NCI-H69 (cell line): ENCODE measurements around the gene COG6.

Source experiments
- DNase-seq: peaks from one replicate; lab custom pipeline; 2025; lab: John Stamatoyannopoulos, UW

Gene COG6

DNA sequence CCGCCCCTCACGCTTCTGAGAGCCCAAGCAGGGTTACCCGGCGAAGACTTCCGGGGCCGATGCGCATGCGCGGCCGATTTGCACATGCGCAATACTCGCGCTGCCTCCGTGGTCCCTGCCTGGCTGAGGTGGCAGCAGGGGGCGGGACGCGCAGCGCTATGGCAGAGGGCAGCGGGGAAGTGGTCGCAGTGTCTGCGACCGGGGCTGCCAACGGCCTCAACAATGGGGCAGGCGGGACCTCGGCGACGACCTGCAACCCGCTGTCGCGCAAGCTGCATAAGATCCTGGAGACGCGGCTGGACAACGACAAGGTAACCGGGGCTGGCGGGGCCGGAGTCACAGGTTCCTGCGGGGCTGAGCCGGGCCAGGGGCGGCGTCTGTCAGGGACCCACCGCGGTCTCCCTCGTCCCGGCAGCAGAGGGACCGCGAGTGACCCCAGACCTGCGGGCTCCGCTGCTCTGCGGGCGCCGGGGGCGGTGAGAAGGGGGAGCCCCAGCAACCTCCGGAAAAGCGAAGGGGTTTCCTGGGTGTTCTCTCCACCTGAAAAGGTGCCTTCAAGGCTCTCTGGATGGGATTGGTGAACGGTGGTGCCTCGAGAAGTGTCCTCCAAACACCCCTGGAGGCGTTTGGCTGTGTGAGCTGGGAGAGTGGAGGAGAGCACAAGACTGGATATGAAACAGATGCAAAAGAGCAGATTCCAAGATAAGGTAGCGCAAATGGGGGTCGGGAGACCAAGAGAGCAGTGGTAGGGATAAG lies at the start of gene COG6:
Gene COG6 (plus strand): TSS at position 94 of the 756 bp plus-strand sequence. CDS start 65 bp downstream, at position 159.
- DNase-seq, result peak; percentile 87

- DNase-seq, result no peak
Observed at GRCh38 chr13:39605677-39606320, 49.7 kb upstream of the COG6 start.

GRCh38 chr13:39607876-39608275 lies 47.6 kb upstream of the COG6 start:
- DNase-seq, result no peak

- peak; percentile 73 for DNase-seq
Observed at GRCh38 chr13:39612023-39612637, 43.3 kb upstream of the COG6 start.

GRCh38 chr13:39616087-39616694 lies 39.3 kb upstream of the COG6 start:
- DNase-seq, result peak; percentile 73

- DNase-seq, result peak; percentile 55
Observed at GRCh38 chr13:39618561-39618960, 36.9 kb upstream of the COG6 start.

- DNase-seq, result no peak
Observed at GRCh38 chr13:39623466-39623865, 32.0 kb upstream of the COG6 start.

DNA sequence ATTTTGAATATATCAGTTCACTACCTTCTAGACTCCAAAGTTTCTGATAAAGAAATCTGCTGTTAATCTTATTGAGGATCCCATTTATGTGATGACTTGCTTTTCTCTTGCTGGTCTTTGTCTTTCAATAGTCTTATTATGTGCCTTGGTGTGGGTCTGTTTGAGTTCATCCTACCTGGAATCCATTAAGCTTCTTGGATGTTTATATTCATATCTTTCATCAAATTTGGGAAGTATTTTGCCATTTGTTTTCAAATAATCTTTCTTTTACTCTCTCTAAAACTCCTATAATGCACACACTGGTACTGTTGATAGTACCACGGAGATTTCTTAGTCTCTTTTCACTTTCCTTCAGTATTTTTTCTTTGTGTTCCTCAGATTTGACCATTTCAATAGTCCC lies 24.2 kb upstream of the COG6 start:
- no peak for DNase-seq

DNA sequence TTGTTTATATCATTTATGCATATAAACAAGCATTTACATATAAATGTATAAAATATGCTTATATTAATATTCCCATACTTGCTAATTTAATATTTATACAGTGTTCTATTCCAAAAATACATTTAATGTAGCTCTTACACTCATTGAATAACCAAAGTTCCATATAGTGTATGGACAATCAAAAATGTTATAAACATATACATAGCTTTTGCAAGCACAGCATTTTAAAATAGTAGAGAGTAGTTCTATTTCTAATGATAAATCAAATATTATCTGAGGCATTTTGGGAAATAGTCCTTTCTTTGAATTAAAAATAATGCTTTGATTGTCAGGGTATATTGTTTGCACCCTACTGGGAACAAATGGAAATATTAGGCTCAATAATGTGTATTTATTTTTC lies 22.5 kb upstream of the COG6 start:
- DNase-seq, result no peak

- DNase-seq, result no peak
Observed at GRCh38 chr13:39635564-39635963, 19.9 kb upstream of the COG6 start.

DNA sequence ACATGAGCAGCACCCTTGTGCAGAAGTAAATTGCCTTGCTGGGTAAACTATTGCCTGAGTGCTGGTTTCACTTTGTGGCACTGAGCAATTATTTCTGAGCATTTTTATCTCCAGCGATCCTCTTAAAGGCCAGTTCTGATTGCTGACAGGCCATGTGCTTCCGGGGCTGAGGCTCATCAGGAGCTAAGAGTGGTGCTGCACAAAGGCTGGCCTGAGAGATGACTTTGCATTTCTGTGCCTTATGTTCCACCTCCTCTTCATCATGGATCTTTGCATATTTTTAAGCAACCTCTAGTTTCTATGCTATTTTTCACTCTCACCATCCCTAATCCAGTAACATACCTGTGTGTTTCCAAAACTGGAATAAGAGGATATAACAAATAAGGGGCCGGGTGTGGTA lies 17.6 kb upstream of the COG6 start:
- DNase-seq, result no peak

DNA sequence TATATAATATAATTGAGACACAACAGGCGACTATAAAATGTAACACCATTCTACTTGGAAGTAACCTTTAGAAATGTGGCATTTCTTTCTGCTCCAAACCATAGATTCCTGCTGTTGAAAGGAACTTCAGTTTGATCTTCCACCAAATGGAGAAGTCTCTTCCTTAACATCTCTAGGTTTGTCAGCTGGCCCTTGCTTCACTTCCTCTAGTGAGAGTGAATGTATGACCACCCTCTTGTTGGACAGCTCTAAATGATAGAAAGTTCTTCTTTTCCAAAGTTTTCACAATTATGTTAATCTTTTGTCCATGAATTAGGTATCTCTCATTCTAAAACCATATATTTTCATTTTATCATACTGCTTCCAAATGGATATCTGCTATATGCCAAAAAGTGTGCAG lies 13.8 kb upstream of the COG6 start:
- no peak for DNase-seq

GRCh38 chr13:39646122-39646521 lies 9.3 kb upstream of the COG6 start:
- no peak for DNase-seq

DNA sequence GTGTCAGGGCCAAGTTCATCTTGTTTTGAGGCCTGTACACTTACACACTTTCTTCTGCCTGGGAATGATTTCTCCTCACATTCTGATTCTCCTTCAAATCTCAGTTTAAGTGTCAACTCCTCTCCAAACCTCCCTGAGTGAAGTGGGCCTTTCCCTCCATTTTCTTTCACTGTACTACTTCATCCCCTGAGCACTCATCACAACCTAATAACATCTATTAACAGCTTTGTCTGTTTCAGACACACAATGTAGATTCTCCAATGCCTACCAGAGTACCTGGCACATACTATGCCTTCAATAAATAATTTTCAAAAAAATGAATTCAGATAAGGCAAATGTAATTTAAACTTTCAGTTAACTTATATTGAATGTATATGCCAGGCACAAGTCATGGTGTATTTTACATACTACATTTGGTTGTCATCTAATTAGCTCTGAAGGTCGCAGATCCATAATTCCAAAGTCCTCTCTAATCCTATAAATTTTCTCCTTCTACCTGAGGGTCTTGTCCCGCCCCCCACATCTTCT lies 357 bp upstream of the COG6 start:
- no peak for DNase-seq

DNA sequence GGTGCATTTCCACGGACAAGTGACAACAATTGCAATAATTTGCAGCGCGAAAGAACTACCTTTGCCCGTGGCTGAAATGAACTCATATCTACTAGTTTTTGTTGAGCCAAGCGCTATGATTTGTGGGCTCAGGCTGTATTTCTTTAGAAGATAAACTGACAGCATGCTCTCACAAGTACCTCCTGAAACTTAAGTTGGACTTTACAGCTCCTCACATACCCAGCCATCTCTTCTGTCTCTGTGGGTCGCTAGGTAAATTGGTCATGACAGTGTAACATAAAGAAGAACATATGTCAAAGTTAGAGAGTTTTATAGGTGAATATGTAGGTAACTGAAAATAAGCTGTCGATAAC lies 839 bp downstream of the COG6 start:
- no peak for DNase-seq

- DNase-seq, result no peak
Observed at GRCh38 chr13:39663508-39663907, 8.0 kb downstream of the COG6 start.

DNA sequence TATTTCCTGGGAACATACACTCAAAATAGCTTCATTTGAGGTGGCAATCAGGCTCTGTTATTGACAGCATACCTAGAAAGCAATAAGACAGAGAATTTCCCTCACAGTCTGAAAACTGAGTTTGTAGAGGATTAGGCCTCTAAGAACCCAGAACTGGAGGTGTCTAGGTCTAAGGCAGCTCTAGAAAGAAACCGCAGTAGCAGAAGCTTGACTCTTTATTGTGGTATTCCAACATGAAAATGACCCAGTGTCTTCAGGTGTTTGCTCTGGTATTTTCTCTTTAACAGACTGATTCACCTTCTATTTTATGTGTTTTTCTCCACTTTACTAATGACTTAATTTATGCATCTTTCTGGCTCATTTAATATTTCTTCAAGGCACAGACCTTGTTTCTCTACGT lies 8.5 kb downstream of the COG6 start:
- DNase-seq, result no peak

DNA sequence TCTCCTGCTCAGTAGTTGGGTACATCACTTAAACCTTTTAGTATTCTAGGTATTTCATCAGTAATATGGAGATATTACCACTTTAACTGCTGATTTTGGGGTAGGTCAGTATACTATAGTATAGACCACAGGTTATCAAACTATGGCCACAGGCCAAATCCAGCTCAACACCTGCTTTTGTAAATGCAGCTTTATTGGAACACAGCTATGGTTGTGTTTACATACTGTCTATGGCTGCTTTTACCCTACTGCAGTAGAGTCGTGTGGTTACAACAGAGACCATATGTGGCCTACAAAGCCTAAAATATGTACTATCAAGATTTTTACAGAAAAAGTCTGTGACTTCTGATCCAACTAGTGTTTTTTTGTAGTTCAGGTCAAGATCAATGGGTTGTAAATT lies 10.3 kb downstream of the COG6 start:
- DNase-seq, result peak; percentile 51

GRCh38 chr13:39670445-39670844 lies 15.0 kb downstream of the COG6 start:
- DNase-seq, result no peak

DNA sequence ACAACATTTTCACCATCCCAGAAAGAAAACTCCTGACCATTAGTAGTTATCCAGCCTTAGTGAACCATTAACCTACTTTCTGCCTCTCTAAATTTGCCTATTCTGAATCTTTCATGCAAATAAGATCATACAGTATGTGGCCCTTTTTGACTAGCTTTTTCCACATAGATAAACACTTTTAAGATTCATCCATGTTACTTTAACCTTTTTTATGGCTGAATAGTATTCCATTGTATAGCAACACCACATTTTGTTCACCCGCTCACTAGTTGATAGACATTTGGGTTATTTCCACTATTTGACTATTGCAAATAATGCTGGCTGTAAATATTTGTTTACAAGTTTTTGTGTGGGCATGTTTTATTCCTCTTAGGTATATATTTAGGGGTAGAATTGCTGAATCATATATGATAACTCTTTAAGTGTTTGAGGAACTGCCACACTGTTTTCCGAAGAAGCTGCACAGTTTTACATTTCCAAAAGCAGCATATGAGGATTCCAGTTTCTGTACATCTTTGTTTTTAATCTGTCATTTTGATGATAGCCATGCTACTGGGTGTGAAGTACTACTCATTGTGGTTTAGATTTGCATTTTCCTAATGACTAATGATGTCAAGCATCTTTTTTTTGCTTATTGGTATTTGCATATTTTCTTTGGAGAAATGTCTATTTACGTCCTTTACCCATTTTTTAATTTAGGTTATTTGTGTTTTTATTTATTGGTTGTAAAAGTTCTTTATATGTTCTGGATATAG lies 17.1 kb downstream of the COG6 start:
- DNase-seq, result no peak

GRCh38 chr13:39675904-39676303 lies 20.4 kb downstream of the COG6 start:
- DNase-seq, result no peak

GRCh38 chr13:39676315-39676876 lies 20.9 kb downstream of the COG6 start:
- peak; percentile 63 for DNase-seq
